NCI-H146 treated with DMSO at 0.1 percent for 48 hours (cell line): Measurements from ENCODE around the gene TLCD4.
"Not testable (repeated sequence)": the region's sequence is repeated elsewhere in the genome, so short reads cannot be mapped to it uniquely, and the experiment has no call there.

Source experiments
- DNase-seq: peaks from one replicate; lab custom pipeline; 2025; ENCODE audit not compliant: unreplicated experiment; lab: John Stamatoyannopoulos, UW

TLCD4 gene, protein sequence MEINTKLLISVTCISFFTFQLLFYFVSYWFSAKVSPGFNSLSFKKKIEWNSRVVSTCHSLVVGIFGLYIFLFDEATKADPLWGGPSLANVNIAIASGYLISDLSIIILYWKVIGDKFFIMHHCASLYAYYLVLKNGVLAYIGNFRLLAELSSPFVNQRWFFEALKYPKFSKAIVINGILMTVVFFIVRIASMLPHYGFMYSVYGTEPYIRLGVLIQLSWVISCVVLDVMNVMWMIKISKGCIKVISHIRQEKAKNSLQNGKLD

DNA sequence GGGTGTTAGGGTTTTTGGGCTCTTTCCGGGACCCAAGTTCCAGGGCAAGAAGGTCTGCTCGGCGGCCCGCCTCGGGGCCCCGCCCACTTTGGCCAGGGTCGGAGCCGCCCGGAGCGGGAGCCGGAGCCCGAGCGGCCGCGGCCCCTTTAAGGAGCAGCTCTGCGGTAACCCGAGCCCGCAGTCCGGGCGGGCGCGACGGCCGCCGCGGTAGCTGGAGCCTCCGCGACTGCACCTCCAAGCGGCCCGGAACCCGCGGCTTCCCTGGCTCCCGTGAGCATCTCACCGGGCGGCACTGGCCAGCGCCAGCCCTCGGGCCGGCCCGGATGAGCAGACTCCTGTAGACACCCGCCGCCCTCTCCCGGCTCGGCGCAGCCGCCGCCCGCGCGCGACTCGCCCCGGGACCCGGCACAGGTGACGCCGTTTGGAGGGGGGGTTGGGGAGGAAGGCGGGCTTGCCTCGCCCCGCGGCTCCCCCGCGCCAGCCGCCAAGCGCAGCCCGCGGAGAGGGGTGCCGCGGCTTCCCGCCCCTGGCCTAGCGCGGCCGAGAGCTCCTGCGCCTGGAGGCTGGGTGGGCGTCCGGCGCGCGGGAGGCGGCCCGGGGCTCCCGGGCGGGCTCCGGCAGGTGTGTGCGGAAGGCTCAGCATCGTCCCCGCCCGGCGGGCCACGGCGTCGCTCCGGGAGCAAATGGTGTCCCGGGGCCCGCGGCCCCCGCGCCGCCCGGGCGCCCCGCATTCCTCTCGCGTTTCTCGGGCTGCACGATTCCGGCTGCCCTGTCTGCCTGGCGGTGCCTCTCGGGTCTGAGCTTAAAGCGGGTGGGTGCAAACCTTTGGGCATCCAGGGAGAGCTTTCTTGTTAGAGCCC lies at the start of gene TLCD4:
Gene TLCD4, plus strand, starts transcription at position 149 of the 860 bp plus-strand sequence. CDS start 26,547 bp downstream, outside the sequence.
- peak; percentile 3 for DNase-seq

- DNase-seq, result no peak
Measured at GRCh38 chr1:95067568-95067967, 49.6 kb upstream of the TLCD4 start.

- no peak for DNase-seq
Measured at GRCh38 chr1:95068956-95069709, 48.0 kb upstream of the TLCD4 start.

DNA sequence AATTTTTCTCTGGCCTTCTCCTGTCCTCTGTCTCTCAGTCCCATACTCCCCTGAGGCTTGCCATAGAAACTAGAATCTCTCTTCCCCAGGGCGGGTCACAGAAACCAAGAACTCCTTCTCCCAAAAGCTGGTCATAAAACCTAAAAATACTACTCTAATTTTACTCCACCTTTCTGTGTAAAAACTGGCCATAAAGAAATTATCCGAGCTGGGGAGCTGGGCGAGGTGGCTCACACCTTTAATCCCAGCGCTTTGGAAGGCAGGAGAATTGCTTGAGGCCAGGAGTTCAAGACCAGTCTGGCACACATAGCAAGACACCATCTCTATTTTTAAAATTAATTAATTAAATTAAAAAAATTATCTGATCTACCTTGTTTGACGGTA lies 47.5 kb upstream of the TLCD4 start:
- no peak for DNase-seq

- DNase-seq, result no peak
Measured at GRCh38 chr1:95071539-95071938, 45.6 kb upstream of the TLCD4 start.

GRCh38 chr1:95072117-95072516 lies 45.0 kb upstream of the TLCD4 start:
- no peak for DNase-seq

GRCh38 chr1:95072532-95073419 lies 44.4 kb upstream of the TLCD4 start, which contains the start of gene ALG14:
Gene ALG14, minus strand, starts transcription at chr1:95072951. Its CDS starts 53 bp downstream, at chr1:95072898.
- DNase-seq, result peak; percentile 92

DNA sequence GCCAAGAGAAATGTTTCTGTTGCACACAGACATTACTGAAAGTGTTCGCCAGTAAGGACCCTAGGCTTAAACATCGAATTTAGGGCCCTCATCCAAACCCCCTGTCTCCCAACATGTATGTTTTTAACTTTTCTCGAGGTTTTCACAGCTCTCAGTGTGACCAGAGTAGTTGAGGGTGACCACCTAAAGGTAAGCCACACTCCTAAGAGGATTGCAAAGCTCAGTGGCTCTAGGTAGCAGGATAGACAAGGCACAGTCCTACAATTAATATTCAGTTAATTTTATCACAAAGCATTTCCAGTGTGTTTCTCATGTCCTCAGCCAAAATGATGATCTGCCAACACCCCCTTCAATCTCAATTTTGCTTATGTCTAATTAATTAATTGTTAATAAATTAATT lies 43.7 kb upstream of the TLCD4 start:
- DNase-seq, result no peak

DNA sequence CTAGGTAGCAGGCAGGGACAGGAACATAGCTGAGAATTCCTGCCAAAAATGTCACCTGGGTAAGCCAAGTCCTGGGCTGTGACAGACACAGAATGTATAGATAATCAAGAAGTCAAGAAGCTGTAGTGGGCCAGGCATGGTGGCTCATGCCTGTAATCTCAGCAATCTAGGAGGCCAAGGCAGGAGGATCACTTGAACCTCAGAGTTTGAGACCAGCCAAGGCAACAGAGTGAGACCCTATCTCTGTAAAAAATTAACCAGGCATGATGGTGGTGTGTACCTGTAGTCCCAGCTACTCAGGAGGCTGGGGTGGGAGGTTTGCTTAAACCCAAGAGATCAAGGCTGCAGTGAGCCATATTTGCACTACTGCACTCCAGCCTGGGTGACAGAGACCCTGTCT lies 41.1 kb upstream of the TLCD4 start:
- DNase-seq, result no peak

- no peak for DNase-seq
Measured at GRCh38 chr1:95080446-95080845, 36.7 kb upstream of the TLCD4 start.

GRCh38 chr1:95080879-95081278 lies 36.3 kb upstream of the TLCD4 start:
- DNase-seq, result no peak

GRCh38 chr1:95084317-95085176 lies 32.6 kb upstream of the TLCD4 start:
- no peak for DNase-seq

GRCh38 chr1:95085376-95085775 lies 31.8 kb upstream of the TLCD4 start:
- DNase-seq, result no peak

DNA sequence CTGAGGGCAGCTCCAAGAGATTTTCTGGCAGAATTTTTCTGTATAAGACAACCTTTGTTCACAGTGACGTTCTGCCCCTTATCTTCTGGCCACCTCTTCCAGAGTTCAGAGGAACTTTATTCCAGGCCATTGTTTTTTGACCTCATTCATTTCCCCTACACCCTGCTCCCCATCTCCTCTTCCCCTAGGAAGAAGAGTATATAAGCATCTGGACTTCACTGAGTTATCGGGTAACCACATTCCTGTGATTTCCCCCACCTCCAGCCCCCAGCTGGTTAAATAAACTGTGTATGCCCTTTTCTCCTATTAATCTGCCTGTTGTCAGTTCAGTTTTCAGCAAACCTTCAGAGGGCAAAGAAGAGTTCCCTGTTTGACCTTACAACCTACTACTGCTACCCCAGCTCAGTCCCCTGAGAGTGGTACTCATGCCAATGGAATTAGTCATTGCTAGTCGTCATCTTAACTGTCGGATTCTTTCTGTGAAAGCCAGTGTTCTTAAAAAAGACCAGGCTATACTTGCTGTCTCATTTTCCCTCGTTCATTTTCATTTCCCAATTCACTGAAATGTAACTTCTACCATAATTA lies 30.1 kb upstream of the TLCD4 start:
- no peak for DNase-seq

DNA sequence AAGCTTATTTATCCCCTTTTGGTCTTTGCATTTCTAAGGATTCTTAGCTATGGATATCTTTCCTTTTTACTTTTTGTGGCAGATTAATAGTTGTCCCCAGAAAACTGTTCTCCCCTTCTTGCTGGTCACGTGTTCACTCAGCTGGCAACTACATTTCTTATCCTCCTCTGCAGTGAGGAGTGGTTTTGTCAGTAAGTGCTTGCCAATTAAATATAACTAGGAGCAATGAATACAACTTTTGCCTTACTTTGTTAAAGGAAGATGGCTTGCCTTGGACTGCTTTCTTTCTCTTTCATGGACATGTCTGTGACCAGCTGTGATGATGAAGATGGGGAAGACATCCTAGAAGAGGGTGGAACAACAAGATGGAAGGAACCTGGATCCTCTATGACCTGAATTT lies 28.9 kb upstream of the TLCD4 start:
- no peak for DNase-seq

DNA sequence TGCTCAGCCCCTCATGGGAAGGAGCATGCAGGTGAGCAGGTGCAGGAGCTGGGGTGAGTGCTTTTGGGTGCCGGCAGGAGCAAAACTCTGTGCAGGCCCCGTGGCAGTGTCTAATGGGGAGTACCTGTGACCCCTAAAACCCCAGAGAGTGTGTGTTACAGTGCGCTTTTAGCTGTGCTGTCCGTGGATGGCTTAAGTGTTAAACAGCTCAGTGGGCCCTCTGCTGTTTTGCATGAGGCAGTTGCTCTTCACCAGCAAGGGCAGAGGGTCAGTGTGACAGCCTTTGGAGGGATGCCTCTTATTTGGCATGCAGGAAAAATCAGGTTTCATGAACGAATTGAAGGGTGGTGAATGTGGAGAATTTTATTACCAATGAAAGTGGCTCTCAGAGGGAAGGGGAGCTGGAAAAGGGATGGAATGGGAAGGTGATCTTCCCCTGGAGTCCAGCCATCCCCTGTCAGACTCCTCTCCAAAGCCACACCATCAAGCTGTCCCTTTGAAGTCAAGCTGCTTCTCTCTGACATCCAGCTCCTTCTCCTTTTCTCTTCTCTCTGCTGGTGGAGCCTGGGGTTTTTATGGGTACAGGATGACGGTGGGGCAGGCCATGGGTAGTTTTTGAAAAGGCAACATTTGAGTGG lies 27.4 kb upstream of the TLCD4 start:
- no peak for DNase-seq

GRCh38 chr1:95091290-95091689 lies 25.9 kb upstream of the TLCD4 start:
- DNase-seq, result not testable (repeated sequence)

GRCh38 chr1:95092891-95093290 lies 24.3 kb upstream of the TLCD4 start:
- DNase-seq, result not testable (repeated sequence)

- no peak for DNase-seq
Measured at GRCh38 chr1:95093296-95093695, 23.9 kb upstream of the TLCD4 start.
